HG02943 (cell line): Measurements from ENCODE around the gene LMO7.
"Not testable (repeated sequence)": the region's sequence is repeated elsewhere in the genome, so short reads cannot be mapped to it uniquely, and the experiment has no call there.

Experiments used
- ATAC-seq: cut with Tn5 transposase; IDR thresholded peaks from one replicate; pipeline ENCODE4 v1.9.1; 2021; ENCODE audit warnings: mild to moderate bottlenecking, low read depth, moderate library complexity; ENCODE audit not compliant: unreplicated experiment

LMO7 gene

DNA sequence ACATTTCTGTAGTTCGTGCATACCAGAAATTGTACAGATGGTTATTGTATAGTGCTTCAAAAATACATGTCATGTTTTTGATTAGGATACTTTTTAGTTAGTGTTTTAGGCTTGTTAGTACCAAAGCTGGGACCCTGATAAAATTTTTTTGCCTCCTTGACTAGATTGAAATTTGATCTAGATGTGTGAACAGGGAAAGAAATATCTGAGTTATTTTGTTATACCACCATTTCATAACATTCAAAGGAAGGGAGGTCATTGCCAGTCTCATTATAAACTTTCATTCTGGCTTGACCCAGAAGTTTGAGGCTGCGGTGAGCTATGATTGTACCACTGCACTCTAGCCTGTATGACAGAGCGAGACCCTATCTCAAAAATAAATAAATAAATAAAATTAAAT lies 9.0 kb downstream of the LMO7 start:
- ATAC-seq: no peak

DNA sequence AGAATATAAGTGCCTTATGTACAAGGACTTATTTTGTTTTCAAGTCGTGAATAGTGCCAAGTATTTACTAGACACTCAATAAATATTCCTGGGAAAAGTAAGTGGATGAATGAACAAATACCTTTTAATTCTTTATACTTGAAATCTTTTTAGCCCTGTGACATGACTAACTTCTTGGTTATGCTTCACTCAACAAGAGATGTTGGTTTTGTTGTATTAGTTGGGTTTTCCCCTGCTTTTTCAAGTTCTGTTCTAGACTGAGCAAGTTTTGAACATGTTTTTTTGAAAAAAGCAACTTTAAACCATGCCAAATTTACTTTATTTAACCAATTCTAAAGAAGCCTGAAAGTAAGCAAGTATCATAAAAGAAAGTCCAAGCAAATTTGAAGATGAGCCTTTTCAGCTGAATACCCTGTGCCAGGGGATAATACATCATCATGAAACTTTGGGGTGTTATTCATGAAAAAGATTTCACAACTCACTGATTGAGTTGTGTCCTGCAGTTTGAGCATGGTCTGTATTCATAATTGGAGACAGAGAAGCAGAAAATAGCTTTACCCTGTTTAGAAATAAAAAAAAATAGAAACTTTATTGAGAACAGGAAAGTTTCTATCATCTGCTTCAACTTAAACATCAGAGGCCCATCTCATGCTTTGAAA lies 11.1 kb downstream of the LMO7 start:
- no peak for ATAC-seq

DNA sequence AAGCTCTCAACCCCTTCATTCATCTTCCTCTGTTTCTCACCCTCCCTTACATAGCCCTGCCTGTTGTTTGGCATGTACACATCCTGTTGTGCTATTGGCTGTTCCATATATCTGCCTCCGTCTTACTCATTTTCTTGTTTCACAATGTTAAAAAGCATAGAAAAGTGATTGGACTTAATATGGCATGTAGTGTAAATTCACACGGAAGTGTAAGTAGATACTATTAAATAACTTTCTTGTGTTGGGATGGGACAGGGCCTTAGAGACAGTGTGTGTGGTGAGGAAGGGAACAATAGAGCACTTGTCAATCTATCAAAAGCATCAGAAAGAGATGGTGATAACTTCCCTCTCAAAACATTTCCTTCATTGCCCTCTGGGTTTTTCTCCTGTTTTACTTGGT lies 12.3 kb downstream of the LMO7 start:
- no peak for ATAC-seq

DNA sequence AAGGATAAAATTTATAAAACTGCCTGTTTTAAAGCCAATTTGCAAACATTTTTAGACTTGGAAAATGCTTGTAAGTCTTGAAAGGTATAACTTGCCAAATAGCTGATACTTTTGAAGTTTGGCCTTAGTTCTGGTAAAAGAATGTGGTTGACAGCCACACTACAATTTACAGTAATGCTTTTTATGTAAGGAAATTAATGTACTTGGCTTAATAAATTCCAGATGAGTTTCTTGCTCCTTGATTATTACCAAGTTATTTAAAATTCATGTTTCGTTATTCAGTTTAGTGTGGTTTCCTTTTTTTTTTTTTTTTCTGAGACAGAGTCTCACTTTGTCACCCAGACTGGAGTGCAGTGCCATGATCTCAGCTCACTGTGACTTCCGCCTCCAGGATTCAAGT lies 14.9 kb downstream of the LMO7 start:
- no peak for ATAC-seq

DNA sequence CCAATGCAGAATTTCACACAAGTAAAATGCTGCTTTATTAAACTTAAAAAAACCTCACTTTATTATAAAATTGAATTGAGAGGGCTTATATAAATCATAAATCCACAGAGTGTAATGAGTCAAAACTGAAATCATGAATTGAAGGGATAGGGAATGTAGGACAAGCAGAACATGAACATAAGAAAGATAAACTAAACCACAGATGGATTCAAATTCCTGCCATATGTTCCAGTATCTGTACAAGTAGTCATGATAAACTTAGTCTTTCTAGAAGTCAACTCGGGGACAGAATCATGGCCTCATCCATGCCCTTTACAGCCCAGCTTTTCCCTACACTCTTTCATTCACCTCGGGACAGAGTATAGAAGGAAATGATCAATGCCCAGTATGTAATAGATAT lies 16.6 kb downstream of the LMO7 start:
- ATAC-seq: no peak

DNA sequence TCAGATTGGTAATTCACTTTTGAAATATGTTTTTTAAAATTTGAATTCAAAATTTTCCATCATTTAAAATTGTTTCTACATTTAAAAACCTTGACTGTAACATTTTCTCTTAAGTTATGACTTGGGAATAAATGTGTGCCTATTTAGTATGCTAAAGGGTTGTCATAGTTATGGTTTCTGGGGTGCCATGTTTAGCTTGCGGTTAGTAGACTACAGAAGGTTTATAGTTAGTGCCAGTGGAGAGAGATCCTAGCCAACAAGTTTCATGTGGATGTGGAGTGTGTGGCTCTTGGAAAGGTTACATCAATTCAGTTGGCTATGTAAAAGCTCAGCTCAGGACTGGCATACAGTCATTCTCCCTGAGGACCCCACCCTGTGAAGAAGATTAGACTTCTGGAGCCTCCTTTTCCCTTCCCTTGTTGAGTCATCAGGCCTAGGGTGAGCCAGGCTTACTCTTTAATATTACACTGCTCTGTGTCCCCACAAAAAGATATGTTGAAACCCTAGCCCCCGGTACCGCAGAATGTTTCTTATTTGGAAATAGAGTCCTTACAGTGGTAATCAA lies 20.4 kb downstream of the LMO7 start:
- ATAC-seq: no peak

DNA sequence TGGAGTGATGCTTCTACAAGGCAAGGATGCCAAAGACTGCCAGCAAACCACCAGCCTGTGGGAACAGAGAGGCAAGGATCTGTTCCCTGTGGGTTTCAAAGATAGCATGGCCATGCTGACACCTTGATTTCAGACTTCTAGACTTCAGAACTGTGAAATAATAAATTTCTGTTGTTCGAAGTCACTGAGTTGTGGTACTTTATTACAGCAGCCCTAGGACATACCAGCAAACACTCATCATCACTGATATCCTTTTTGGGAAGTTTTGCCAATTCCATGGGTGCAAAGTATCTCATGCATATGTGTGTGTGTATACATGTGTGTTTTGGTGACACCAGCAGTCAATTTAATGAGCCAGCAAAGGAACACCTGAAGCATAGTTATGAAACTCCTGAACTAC lies 21.0 kb downstream of the LMO7 start:
- no peak for ATAC-seq

DNA sequence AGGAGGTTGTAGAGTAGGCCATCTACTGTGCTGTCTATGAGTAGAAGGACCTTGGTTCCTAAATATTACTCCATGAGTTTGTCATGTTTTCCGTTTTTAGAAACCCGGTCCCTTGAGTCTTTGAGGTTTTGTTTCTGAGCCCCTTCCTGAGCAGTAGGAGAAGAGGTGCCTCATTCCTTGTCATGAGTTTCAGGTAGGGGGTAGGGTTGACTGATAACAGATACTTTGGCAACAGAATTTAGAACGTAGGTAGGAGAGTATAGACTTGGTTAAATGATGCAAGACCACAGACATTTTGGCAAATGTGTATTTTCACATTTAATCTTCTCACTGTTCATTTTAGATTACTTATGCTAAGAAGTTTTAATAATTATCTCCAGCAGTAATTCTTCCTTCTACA lies 24.6 kb downstream of the LMO7 start:
- no peak for ATAC-seq

DNA sequence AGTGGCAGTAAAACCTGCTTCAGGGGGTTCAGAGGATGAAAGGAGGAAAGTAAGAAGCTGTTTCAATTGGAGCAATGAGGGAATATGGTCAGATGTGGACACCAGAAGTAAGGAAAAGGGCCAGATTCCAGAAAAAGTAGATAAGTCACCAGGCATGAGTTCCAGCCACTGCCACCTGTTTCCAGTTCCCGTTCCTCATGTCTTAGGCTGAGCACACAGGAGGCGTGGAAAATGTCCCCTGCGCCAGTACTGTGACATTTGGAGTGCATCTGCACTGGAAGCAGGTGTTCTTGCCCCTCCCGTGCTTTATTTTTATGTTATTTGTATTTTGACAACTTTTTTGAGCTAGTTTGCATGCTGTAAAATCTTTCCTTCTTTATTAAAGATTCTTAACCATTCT lies 25.3 kb downstream of the LMO7 start:
- no peak for ATAC-seq

DNA sequence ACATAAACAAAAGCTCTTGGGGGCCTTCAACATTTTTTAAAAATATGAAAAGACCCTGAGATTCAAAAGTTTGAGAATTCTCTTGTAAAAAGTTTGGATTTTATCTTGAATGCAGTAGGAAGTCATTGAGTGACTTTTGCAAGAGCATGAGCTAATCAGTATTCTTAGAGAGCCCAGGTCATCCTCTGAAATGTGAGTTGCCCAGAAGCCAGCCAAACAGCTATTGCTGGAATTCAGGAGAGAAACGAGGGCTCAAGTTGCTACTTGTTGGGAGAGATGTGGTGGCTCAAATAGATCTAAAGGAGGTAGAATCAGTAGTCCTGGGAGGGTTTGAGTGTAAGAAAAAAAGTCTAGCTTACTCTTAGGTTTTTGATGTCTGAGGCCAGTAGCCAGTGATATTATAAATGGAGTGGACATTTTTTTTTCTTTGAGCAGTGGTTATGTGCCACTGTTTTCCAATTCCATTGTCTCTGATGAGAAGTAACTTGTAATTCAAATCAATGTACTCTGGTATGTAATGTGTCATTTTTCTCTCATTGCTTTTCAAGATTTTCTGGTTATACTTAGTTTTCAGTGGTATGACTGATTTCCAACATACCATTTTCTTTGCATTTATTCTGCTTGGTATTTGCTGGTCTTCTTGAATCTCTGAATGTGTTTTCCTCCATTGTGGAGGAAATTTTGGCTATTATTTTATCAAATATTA lies 30.7 kb downstream of the LMO7 start:
- ATAC-seq: no peak

DNA sequence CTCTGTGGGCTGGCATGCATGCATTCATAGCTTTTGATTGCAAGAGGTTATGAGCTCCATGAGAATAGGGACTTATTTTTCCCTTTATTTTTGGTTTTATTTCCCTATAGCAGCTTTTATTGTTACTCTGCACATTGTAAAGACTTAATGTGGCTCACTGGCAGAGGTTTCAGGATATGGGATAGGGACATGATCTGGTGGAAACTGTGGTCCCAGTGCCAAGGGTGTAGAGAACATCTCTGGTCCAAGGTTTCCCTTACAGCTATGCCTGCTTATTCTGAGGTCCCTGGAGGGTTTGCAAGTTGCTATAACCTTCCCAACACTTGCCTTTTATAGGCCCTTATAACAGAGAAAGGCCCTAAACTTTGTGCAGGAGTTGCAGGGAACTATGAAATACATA lies 33.6 kb downstream of the LMO7 start:
- no peak for ATAC-seq

DNA sequence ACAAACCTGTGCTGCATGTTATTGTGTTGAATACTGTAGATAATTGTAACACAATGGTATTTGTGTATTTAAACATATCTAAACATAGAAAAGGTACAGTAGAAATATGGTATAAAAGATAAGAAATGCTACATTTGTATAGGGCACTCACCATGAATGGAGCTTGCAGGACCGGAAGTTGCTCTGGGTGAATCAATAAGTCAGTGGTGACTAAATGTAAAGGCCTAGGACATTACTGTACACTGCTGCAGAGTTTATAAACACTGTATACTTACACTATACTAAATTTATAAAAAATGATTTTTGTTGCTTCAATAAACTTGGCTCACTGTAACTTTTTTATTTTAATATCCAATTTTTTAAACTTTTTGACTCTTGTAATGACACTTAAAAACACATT lies 34.4 kb downstream of the LMO7 start:
- ATAC-seq: no peak

DNA sequence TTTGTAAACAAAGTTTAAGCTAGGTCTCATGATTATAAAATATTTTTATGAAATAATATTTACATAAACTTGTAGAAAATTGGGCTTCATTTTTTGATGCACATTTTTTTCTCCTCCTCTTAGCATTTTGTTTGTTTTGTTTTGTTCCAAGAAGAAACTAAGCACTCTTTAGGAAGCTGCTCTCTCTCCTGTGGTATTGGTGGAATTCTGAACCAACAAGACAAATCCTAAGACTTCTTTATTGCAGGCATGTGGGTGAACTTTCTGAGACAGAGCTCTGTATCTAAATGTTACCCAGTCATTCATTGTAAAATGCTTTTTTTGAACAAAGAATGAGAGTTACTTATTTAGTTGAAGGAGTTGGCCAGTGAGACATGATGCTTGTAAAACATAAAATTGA lies 39.3 kb downstream of the LMO7 start:
- ATAC-seq: no peak

DNA sequence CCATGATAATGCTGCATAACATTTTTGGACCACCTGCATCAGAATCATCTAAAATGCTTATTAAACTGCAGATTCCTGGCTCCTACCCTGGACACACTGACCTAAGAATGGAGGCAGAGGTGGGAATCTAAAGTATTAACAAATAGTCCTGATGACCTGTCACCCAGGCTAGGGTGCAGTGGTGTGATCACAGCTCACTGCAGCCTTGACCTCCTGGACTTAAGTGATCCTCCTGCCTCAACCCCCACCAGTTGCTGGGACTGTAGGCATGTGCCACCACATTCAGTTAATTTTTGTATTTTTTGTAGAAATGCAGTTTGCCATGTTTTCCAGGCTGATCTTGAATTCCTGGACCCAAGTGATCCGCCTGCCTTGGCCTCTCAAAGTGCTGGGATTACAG lies 43.3 kb downstream of the LMO7 start:
- no peak for ATAC-seq

DNA sequence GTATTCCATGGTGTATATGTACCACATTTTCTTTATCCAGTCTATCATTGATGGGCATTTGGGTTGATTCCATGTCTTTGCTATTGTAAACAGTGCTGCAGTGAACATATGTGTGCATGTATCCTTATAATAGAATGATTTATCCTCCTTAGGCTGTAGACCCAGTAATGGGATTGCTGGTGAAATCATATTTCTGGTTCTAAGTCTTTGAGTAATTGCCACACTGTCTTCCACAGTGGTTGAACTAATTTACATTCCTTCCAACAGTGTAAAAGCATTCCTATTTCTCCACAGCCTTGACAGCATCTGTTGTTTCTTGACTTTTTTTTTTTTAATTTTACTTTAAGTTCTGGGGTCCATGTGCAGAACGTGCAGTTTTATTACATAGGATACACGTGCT lies 44.1 kb downstream of the LMO7 start:
- ATAC-seq: not testable (repeated sequence)

DNA sequence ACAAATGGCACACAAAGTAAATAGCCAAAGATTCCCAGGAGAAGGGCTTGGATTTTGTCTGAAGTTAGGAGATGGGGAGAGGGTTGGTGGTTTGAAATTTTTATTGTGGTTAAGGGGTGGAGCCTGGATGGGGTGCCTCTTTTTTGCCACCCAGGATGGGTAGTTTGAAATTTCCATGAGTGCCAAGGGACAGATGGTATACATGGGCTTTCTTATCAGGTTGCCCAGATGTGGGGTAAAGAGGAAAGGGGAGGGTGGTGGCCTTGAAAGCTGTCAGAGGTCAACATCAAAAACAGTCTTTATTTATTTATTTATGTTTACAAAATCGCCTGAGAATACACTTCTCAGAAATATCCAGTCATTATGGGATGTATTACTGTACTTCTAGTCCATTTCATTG lies 46.2 kb downstream of the LMO7 start:
- ATAC-seq: no peak

DNA sequence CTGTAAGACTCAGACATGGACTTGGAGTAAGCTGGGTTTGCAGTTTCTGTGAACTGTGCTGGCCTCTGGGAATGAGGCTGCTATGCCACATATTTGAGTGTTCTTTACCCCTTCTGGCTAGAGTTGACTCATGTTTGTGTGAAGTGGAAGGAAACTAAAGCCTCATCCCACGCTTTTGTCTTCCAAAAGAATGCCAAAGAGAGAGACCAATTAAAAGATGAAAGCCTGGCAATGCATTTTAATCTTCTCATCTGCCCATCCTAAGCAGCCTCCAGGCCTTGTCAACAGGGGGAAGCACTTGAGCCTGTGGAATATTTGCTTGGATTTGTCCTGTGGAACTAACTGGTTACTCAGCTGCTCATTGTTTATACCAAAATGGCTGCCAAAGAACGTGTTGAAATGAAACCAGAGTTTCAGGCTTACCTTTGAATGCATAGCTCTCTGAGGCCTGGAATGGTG lies 49.1 kb downstream of the LMO7 start:
- ATAC-seq: no peak

DNA sequence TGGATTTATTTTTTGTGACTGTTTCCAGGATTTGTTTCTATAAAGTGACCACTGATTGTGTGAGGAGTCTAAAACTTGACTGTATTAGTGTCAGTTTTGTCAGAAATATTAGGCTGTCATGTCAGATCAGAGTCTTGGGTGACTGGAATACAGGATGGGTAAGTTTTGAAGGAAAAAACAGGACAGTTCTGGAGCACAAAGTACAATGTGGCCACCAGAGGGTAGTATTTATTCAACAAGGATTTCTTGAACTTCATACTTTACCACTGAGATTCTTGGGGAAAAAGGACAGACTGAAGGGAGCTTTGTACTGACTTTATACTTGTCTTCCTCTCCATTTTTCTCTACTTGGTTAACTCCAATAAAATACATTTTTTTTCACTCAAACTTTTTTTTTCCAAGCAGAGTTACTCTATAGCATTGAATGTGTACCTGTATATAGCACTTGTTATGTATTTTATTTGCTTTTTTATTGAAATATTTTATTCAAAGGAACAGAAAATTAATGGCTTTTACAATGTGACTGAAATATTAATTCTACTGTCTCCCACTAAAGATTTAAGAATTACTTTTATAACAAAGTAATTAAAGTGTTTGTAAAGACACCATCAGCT lies 51.1 kb downstream of the LMO7 start:
- ATAC-seq: no peak

DNA sequence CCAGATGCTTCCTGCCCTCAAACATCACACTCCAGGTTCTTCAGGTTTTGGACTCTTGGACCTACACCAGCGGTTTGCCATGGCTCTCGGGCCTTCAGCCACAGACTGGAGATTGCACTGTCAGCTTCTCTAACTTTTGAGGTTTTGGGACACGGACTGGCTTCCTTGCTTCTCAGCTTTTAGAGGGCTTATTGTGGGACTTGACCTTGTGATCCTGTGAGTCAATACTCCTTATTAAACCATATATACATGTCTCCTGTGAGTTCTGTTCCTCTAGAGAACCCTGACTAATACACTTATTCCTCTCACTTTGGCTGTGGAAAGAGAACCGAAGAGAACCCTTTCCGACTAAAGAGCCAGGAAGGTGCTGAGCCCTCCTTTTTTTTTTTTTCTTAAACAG lies 53.6 kb downstream of the LMO7 start:
- ATAC-seq: no peak

DNA sequence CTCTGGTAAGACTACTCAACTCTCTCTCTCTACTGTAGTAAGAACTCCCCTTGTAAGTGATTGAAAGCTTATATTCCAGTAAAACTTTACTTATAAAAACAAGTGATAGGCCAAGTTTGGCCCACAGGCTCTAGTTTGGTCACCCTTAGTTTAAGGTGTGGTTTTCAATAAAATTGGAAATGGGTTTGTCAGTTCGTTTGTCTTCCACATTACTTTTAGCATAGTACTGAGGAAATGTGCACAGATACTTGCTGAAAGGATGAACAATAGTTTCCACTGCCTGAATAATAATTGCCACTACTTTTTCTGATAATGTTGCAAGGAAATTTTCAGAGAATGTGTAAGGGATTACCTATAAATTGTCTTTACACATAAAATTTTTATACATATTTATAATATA lies 54.5 kb downstream of the LMO7 start:
- ATAC-seq: no peak

DNA sequence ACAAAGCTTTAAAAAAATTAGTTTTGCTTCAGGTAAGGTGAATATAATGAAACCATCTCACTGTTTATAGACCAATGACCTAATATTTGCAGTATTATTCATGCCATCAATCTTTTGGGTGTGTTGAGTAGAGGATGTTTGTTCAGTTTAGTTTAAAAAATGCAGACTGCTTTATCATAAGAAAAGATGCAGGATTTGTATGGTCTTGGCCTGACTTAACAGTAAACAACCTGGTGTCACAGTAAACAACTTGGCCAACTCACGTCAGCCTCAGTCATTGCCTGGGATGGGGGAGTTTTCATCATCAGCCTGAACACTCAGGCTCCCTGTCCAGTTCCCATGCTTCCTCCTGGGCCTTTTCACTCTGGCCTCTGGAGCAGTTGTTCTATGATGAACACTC lies 55.1 kb downstream of the LMO7 start:
- ATAC-seq: no peak

DNA sequence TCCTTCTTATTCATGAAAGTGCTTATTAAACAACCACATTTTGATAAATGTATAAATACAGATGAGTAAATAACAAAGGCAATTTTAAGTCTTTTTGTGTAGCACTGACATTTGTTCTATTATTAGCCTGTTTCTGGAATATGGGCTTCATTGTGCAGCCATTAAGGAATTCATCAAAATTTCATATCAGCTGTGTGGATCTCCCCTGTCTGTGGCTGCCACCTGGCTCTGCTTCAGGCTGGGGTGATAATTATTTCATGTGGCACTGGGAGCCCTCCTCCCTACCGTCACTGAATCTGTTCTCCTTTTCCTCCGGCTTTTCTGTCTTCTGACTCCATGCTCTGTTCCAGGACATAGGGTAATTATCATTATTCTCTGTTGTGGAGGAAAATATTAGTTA lies 57.1 kb downstream of the LMO7 start:
- ATAC-seq: no peak
